HepG2 (cell line): ENCODE measurements around the gene GLUL. TPM values are rescaled to one million over a fixed set of nuclear protein-coding genes. Genes with fewer than 3 reads are reported as not detected.
A peak's percentile ranks its signal among the peaks of the same experiment; 100 is the strongest.

ENCODE experiments used
- ATM ChIP-seq: fragments of 450-650 bp; IDR thresholded peaks from 2 replicates; pipeline ENCODE4 v1.7.1; 2017; ENCODE audit warnings: mild to moderate bottlenecking, borderline replicate concordance
- DR1 ChIP-seq: sonication (generic); formaldehyde crosslinking; IDR thresholded peaks from 2 replicates; pipeline ENCODE4 v1.8.0; 2021; ENCODE audit warnings: mild to moderate bottlenecking, missing genetic modification reagents, inconsistent platforms
- EZH2 ChIP-seq: conservative IDR thresholded peaks from 2 replicates; pipeline ENCODE4 v1.6.1; 2012; ENCODE audit warnings: mild to moderate bottlenecking, low read depth, low read length, moderate library complexity
- GTF3A ChIP-seq: sonication (generic); formaldehyde crosslinking; conservative IDR thresholded peaks from 2 replicates; pipeline ENCODE4 v1.4.0; 2020; ENCODE audit warnings: mild to moderate bottlenecking, missing genetic modification reagents
- HIVEP1 ChIP-seq: sonication (generic); formaldehyde crosslinking; IDR thresholded peaks from 2 replicates; pipeline ENCODE4 v1.4.0; 2020; ENCODE audit warnings: mild to moderate bottlenecking, missing genetic modification reagents
- HNRNPLL ChIP-seq: fragments of 200-400 bp; formaldehyde crosslinking; IDR thresholded peaks from 2 replicates; pipeline ENCODE4 v1.6.1; 2017; ENCODE audit warnings: mild to moderate bottlenecking, low read depth, low read length; ENCODE audit not compliant: poor library complexity, severe bottlenecking
- KDM2A ChIP-seq: sonication (generic); formaldehyde crosslinking; IDR thresholded peaks from 2 replicates; pipeline ENCODE4 v1.4.0; 2020; ENCODE audit warnings: low read depth, missing genetic modification reagents, borderline replicate concordance
- KLF16 ChIP-seq, 2 experiments: sonication (generic) in 1 of 2; formaldehyde crosslinking in 1 of 2; IDR thresholded peaks; 2 replicates each; pipeline versions ENCODE4 v1.6.1 to v1.8.0; 2016 to 2023; ENCODE audit warnings: missing genetic modification reagents in 2 of 2, missing compliant biosample characterization in 1 of 2
- NR1H2 ChIP-seq: sonication (generic); formaldehyde crosslinking; IDR thresholded peaks from 2 replicates; pipeline ENCODE4 v1.8.1; 2022; ENCODE audit warnings: low read depth, missing genetic modification reagents, borderline replicate concordance
- NRL ChIP-seq: sonication (generic); formaldehyde crosslinking; IDR thresholded peaks from 2 replicates; pipeline ENCODE4 v1.5.0; 2020; ENCODE audit warnings: missing genetic modification reagents, mild to moderate bottlenecking, moderate library complexity, borderline replicate concordance
- POLR2AphosphoS2 ChIP-seq: IDR thresholded peaks from 2 replicates; pipeline ENCODE4 v1.6.1; 2011; ENCODE audit warnings: low read depth, low read length, improper control_type of control experiment
- PRDM10 ChIP-seq: sonication (generic); formaldehyde crosslinking; IDR thresholded peaks from 2 replicates; pipeline ENCODE4 v1.4.0; 2020; ENCODE audit warnings: low read depth, missing genetic modification reagents
- PRDM4 ChIP-seq: sonication (generic); formaldehyde crosslinking; IDR thresholded peaks from 2 replicates; pipeline ENCODE4 v1.9.0; 2021; ENCODE audit warnings: missing genetic modification reagents, borderline replicate concordance
- SRY ChIP-seq: sonication (generic); formaldehyde crosslinking; IDR thresholded peaks from 2 replicates; pipeline ENCODE4 v1.8.0; 2022; ENCODE audit warnings: mild to moderate bottlenecking, missing genetic modification reagents
- ZBTB42 ChIP-seq: sonication (generic); formaldehyde crosslinking; IDR thresholded peaks from 2 replicates; pipeline ENCODE4 v1.5.0; 2020; ENCODE audit warnings: mild to moderate bottlenecking, missing genetic modification reagents
- ZFP62 ChIP-seq: sonication (generic); formaldehyde crosslinking; IDR thresholded peaks from 2 replicates; pipeline ENCODE4 v1.4.0; 2020; ENCODE audit warnings: missing genetic modification reagents
- ZNF230 ChIP-seq: sonication (generic); formaldehyde crosslinking; IDR thresholded peaks from 2 replicates; pipeline ENCODE4 v1.4.0; 2020; ENCODE audit warnings: mild to moderate bottlenecking, missing genetic modification reagents
- ZNF337 ChIP-seq: sonication (generic); formaldehyde crosslinking; IDR thresholded peaks from 2 replicates; pipeline ENCODE4 v1.5.1; 2020; ENCODE audit warnings: missing genetic modification reagents, low read depth, mild to moderate bottlenecking, borderline replicate concordance
- ZNF616 ChIP-seq: sonication (generic); formaldehyde crosslinking; IDR thresholded peaks from 2 replicates; pipeline ENCODE4 v1.5.0; 2020; ENCODE audit warnings: low read depth, mild to moderate bottlenecking, missing genetic modification reagents
- ZNF652 ChIP-seq: IDR thresholded peaks from 2 replicates; pipeline ENCODE4 v1.6.1; 2016; ENCODE audit warnings: low read depth, borderline replicate concordance
- ZNF713 ChIP-seq: sonication (generic); formaldehyde crosslinking; IDR thresholded peaks from 2 replicates; pipeline ENCODE4 v1.4.0; 2020; ENCODE audit warnings: mild to moderate bottlenecking, missing genetic modification reagents
- polyA plus RNA-seq, 8 experiments: library from polyadenylated mRNA; depleted of rRNA in 3 of 8; stranded (reverse) in 7 of 8; unstranded in 1 of 8; fragments of >200 nt; fragmentation: Illumina TruSeq in 4 of 8; extraction: Trizol in 4 of 8; gene quantifications; 2 replicates each; pipeline versions ENCODE4 v1.2.1 to v1.2.3, GENCODE V29; 2011 to 2016; ENCODE audit warnings: low read depth in 4 of 8, missing spikeins in 1 of 8, mixed read lengths in 1 of 8; ENCODE audit not compliant: insufficient read depth in 1 of 8
- total RNA-seq, 5 experiments: library from RNA; depleted of rRNA; stranded (reverse); fragments of >200 nt; fragmentation: Illumina TruSeq; extraction: Trizol; gene quantifications; 2 replicates each; pipeline ENCODE4 v1.2.3, GENCODE V29; 2016; ENCODE audit warnings: low read depth in 1 of 5
- TF ChIP-seq, protein P1 (sequence below): sonication (generic); formaldehyde crosslinking; IDR thresholded peaks from 2 replicates; pipeline ENCODE4 v1.5.0; 2020; ENCODE audit warnings: missing genetic modification reagents, mild to moderate bottlenecking, borderline replicate concordance

The GLUL gene
- total and polyA plus RNA-seq, 2 of the 13 experiments (the other 11 are each of a cell fraction or from before 2014, with no cell fraction given) = 423 to 827 TPM

- TF ChIP-seq ATM (no peak), EZH2 (no peak), PRDM4 (CRISPR knock-in tag) (no peak), ZNF616 (CRISPR knock-in tag) (no peak), DR1 (no peak), ZNF337 (CRISPR knock-in tag) (no peak), PRDM10 (no peak), ZNF713 (CRISPR knock-in tag) (no peak), POLR2AphosphoS2 (no peak), ZBTB42 (CRISPR knock-in tag) (no peak), HIVEP1 (CRISPR knock-in tag) (no peak), ZNF230 (no peak), NR1H2 (CRISPR knock-in tag) (no peak), GTF3A (CRISPR knock-in tag) (no peak), ZNF652 (CRISPR knock-in tag) (no peak), ZFP62 (CRISPR knock-in tag) (no peak), NRL (CRISPR knock-in tag) (0 out of 2 replicates have a peak, but pooled peaks have one; percentile 32), SRY (no peak; the same call in 1 of the 2 replicates), KLF16 (CRISPR knock-in tag; IDR thresholded peaks at IDR 0.05) (no peak), KDM2A (CRISPR knock-in tag) (no peak), HNRNPLL (no peak)
- TF ChIP-seq, protein P1, sequence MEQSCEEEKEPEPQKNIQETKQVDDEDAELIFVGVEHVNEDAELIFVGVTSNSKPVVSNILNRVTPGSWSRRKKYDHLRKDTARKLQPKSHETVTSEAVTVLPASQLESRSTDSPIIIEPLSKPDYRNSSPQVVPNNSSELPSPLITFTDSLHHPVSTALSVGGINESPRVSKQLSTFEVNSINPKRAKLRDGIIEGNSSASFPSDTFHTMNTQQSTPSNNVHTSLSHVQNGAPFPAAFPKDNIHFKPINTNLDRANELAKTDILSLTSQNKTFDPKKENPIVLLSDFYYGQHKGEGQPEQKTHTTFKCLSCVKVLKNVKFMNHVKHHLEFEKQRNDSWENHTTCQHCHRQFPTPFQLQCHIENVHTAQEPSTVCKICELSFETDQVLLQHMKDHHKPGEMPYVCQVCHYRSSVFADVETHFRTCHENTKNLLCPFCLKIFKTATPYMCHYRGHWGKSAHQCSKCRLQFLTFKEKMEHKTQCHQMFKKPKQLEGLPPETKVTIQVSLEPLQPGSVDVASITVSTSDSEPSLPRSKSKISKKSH (CRISPR knock-in tag) = no peak
Observed at GRCh38 chr1:182392050-182393028, 749 bp upstream of the GLUL start (continued).
